ACHN (cell line): ENCODE results near the gene MRTO4.
"Not testable (repeated sequence)": the region's sequence is repeated elsewhere in the genome, so short reads cannot be mapped to it uniquely, and the experiment has no call there.

Experiments
- DNase-seq: peaks from one replicate; pipeline ENCODE4 v3.0.0-alpha.2; 2015
- in situ Hi-C: cut with HindIII; loops from 2 replicates; pipeline ENCODE4 v1.10.0; 2017; ENCODE audit warnings: low sequenced_read_pairs, low pct_ligation_motif_present, low pct_unique_long_range_greater_than_20kb

Gene MRTO4

DNA sequence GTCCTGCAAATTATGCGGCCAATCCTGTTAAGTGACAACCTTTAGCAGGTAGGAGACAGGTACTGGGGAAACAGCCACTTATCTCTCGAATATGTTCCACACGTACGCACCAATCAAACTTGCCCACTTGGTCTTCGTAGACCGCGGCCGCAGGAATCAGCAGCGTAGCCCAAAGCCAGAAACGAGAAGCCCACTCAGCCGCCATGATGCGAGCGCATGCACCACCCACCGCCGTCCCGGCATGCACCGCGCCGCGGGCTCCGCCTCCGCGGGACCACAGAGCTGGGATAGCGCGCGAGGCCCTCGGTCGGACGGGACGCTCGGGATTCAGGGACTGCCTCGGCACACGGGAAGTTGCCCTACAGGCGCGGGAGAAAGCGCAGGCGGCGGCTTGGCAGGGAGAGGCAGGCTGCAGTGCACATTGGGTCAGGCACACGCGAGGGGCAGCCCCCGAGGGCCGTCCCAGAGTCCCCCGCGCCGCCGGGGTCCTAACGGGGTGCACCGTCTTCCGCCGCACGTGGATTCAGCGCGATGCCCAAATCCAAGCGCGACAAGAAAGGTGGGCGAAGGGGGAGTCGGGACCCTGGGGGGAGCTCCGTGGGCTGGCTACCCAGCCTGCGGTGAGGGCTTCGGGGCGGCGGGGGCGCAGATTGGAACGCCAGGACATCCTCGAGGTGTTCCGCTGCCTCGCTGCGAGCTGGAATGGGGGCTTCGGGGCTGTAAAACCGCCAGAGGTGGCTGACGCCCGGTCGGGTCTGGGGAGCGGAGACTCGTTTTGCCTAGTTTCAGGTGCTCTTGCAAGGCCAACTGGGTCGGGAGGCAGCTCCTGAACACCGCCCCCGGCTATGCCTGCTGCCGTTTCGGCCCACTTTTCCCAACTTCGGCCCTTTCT is at the start of gene MRTO4, which contains the start of gene EMC1:
TSS of gene MRTO4 (plus strand) at position 501 of the 892 bp plus-strand sequence. CDS start at position 532, 31 bp downstream.
TSS of gene EMC1 (minus strand) at position 220 of the 892 bp plus-strand sequence. CDS start at position 205, 15 bp downstream.
- in situ Hi-C loops: no loop called here
- DNase-seq: peak; percentile 81

DNA sequence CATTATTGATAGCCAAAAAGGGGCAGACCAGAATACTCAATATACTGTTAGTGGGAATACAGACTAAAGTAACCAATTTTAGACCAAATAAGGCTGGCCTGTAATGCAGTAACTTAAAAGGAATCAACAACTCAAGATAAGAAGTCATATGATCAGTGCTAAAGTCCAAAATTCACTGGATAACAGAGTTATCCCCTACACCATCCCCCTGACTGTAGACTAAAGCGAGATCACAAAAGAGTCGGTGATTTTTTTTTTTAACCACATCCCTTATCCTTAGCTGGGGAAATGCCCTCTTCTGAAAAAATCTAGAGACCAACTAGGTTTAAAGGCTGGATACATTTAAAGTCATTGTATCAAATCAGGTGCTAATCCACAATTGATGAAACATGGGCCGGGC is 49.2 kb upstream of the MRTO4 start:
- in situ Hi-C loops: no loop called here
- DNase-seq: no peak

DNA sequence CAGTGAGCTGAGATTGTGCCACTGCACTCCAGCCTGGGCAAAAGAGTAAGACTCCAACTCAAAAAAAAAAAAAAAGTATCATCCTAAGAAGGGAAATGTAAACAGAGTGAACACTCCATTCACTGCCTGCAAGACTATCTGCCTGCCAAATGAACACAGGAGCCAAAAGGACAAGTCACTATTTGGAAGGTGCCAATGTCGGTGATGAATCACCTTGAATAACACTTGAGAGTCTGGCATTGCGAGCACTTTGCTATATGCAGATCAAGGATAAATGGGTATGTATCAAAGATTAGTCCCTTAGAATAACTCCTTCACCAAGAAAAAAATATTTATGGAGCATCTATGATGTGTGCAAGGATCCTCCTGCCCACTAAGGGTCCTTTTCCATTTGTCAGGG is 48.2 kb upstream of the MRTO4 start:
- peak; percentile 41 for DNase-seq
- in situ Hi-C loops: no loop called here

DNA sequence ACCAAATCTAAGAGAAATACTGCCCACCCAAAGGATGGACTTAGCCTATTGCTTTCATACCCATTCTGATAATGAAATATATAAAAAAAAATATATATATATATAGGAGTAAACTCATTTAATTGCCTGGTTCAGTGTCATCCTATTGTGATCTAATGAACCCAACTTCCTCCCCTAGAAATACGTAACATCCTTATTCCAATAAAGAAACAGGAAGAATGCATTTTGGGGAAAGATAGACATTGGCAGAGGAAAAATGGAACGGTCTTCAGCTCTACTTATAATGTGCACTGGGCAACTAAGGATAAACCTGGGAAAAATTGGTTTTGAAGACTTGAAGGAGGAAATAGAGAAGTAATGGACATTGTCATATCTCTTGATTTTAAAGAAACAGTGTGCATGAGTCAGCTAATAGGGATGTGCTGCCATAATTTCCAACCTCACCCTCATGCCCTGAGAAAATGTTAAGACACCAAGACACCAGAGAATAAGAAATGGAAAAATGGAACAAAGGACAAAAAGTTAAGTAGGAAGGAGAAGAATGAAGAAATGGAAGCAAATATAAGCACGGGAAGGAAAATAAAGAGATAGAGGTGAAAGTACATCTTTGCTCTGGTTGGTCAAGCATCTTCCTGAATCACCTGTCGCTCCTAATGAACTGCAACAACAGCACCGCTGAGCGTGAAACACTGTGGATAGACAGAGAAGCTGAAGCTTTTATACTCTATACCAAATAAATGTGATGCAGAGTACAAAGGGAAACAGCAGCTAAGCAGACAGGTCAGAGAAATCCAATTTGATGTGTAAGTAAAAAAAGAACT is 46.9 kb upstream of the MRTO4 start:
- in situ Hi-C loops: no loop called here
- no peak for DNase-seq

GRCh38 chr1:19205403-19205802 is 46.2 kb upstream of the MRTO4 start:
- in situ Hi-C loops: no loop called here
- DNase-seq: no peak

GRCh38 chr1:19205845-19206244 is 45.8 kb upstream of the MRTO4 start:
- no peak for DNase-seq
- in situ Hi-C loops: no loop called here

DNA sequence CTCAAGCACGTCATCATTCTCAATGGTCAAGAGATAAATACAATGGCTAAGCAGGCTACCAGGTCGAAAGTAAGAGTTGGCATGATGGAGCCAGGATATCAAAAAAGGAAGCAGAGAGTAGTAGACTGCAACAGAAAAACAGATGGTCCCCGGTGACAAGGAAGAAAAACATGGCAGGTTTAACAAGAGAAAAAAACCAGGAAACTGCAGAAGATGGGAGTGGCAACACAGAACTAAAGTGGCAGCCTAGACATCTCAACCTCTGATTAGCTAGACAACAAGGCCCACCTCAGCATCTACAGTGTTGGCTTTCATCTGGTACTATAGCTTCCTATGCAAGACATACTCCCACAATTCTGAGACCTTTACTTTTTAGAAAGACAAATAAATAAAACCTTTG is 44.7 kb upstream of the MRTO4 start:
- DNase-seq: no peak
- in situ Hi-C loops: no loop called here

- in situ Hi-C loops: no loop called here
- DNase-seq: peak; percentile 7
Measured at GRCh38 chr1:19208710-19209438, 42.7 kb upstream of the MRTO4 start.

GRCh38 chr1:19209439-19209989 is 42.1 kb upstream of the MRTO4 start:
- in situ Hi-C loops: no loop called here
- DNase-seq: peak; percentile 60

GRCh38 chr1:19209990-19210771 is 41.4 kb upstream of the MRTO4 start, which contains the start of gene UBR4:
Gene UBR4, minus strand, starts transcription at chr1:19210266. Its CDS starts 18 bp downstream, at chr1:19210248.
- DNase-seq: peak; percentile 95
- in situ Hi-C loops: no loop called here

- DNase-seq: peak; percentile 19
Measured at GRCh38 chr1:19210772-19211549, 40.6 kb upstream of the MRTO4 start.

DNA sequence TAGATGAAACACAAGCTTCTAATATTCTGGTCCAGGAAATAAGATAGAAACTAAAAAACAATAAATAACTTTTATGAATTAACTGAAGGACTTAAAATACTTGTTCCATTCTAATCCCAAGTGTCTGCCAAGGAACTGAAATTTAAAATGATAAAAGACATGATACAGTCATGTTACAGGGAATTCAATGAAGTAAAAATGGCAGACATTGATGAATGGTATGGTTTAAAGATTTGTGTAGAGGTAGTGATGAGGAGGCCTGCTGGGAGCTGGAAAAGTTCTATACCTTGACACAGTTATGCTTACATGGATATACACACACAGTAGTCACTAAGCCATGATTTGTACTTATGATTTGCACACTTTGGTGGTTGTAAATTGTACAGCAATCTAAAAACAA is 39.4 kb upstream of the MRTO4 start:
- no peak for DNase-seq
- in situ Hi-C loops: no loop called here

More at GRCh38 chr1:19210772-19211549, 40.6 kb upstream of the MRTO4 start:
- in situ Hi-C loops: no loop called here

DNA sequence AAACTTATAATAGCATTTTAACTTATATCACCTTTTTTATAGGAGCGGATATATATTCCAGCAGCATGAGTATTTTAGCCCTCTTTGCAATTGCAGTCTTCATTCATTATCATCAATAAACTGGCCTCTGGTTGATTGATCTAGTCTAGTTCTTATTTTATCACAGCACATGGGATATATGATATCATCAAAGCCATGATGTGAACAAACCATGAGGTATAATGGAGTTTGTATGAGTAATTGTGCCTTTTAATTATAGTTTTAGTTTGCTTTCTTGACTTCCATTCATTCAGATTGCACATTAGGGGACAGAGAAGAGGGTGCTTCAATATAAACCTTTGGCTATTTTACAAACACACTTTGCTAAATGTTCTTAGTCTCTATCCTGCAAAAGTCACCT is 38.0 kb upstream of the MRTO4 start:
- DNase-seq: no peak
- in situ Hi-C loops: no loop called here

DNA sequence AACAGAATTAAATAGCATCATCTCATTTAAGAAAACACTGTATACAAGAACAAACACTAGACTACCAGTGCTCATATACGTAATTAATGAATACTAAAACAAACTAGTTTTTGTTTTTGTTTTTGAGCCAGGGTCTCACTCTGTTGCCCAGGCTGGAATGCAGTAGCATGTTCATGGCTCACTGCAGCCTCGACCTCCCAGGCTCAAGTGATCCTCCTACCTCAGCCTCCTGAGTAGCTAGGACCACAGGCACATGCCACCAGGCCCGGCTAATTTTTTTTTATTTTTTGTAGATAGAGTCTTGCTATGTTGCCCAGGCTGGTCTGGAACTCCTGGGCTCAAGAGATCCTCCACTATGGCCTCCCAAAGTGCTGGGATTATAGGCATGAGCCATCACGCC is 35.0 kb upstream of the MRTO4 start:
- in situ Hi-C loops: not testable (repeated sequence)

DNA sequence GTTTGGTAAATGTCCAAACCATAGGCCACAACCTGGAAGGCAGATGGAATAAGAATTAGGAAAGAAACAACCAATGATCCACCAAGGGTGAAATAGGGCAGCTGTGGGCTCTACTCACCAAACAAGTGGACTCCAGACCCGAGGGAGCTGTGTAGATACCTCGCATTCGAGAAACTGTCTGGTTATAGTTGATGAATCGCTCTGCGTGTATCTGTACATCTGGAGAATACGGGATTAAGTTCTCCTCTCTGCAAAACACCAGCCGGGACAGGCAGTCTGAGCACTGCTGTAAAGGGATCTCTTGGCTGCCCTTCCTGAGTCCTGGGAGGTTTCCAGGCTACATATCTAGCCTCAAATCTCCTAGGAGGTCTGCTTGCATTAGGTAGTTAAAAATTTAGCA is 32.2 kb upstream of the MRTO4 start:
- in situ Hi-C loops: no loop called here

More for the DNA sequence above, 35.0 kb upstream of the MRTO4 start:
- DNase-seq: not testable (repeated sequence)

GRCh38 chr1:19220080-19220846 is 31.3 kb upstream of the MRTO4 start:
- in situ Hi-C loops: no loop called here

More for the DNA sequence above, 32.2 kb upstream of the MRTO4 start:
- no peak for DNase-seq

More at GRCh38 chr1:19220080-19220846, 31.3 kb upstream of the MRTO4 start:
- no peak for DNase-seq
